ENCODE results near the gene ABHD8.

GRCh38 chr19:17346109-17346671, 43.0 kb upstream of the ABHD8 start:
- TF ChIP-seq, protein P1, sequence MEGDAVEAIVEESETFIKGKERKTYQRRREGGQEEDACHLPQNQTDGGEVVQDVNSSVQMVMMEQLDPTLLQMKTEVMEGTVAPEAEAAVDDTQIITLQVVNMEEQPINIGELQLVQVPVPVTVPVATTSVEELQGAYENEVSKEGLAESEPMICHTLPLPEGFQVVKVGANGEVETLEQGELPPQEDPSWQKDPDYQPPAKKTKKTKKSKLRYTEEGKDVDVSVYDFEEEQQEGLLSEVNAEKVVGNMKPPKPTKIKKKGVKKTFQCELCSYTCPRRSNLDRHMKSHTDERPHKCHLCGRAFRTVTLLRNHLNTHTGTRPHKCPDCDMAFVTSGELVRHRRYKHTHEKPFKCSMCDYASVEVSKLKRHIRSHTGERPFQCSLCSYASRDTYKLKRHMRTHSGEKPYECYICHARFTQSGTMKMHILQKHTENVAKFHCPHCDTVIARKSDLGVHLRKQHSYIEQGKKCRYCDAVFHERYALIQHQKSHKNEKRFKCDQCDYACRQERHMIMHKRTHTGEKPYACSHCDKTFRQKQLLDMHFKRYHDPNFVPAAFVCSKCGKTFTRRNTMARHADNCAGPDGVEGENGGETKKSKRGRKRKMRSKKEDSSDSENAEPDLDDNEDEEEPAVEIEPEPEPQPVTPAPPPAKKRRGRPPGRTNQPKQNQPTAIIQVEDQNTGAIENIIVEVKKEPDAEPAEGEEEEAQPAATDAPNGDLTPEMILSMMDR (IDR thresholded peaks at IDR 0.05; ENCODE audit: insufficient read depth, low read depth, low read length): peak; percentile 73
- no peak for TF ChIP-seq EZH2 (IDR thresholded peaks at IDR 0.05; ENCODE audit: insufficient read depth, low read length)

Measured in astrocyte (in vitro differentiated cells and primary cell).